H7 (cell line): ENCODE results near the gene SULT2A1. TPM values are rescaled to one million over a fixed set of nuclear protein-coding genes. Genes with fewer than 3 reads are reported as not detected.
"Not testable (repeated sequence)": the region's sequence is repeated elsewhere in the genome, so short reads cannot be mapped to it uniquely, and the experiment has no call there.

Experiments
- DNase-seq: peaks from one replicate; pipeline ENCODE4 v3.0.0; 2012
- H3K27me3 ChIP-seq: 2 replicates; pipeline ENCODE4 v1.6.0; 2011; ENCODE audit warnings: mild to moderate bottlenecking, low read length; ENCODE audit not compliant: control insufficient read depth, insufficient read depth
- H3K36me3 ChIP-seq: replicated peaks from 2 replicates; pipeline ENCODE4 v1.5.1; 2011; ENCODE audit warnings: low read length; ENCODE audit not compliant: control insufficient read depth, insufficient read depth
- H3K4me3 ChIP-seq: 2 replicates; pipeline ENCODE4 v1.5.1; 2011; ENCODE audit warnings: low read depth, mild to moderate bottlenecking, control low read depth, low read length, moderate library complexity; ENCODE audit not compliant: insufficient read depth
- total RNA-seq: library from RNA; depleted of rRNA; stranded (reverse); fragments of >200 nt; shearing (Covaris generic); gene quantifications from 2 replicates; pipeline ENCODE4 v1.2.3, GENCODE V29; 2014

The SULT2A1 gene
- total RNA-seq, 1 experiment from 2014 or later: not detected

DNA sequence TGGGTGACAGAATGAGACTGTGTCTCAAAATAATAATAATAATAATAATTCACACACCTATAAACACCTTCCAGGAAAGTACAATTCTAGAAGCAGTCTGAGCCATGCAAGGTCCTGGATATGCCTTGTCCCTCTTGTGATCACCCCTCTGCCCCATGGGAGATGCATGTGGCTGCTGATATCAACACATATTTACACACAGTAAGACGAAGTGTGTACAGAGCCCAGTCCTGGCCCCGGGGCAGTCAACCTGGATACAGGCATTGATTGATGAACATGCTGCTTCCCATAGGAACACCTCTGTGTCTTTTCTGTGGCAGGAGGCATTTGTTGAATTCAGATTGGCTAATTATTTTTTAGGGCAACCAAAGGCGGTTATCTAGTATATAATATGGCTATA lies 3.2 kb downstream of the SULT2A1 start:
- H3K36me3 ChIP-seq: no peaks in the 10 kb centered on the region
- H3K27me3 ChIP-seq: no peaks in the 10 kb centered on the region
- H3K4me3 ChIP-seq: no peak overlapping the region
- DNase-seq: no peak

DNA sequence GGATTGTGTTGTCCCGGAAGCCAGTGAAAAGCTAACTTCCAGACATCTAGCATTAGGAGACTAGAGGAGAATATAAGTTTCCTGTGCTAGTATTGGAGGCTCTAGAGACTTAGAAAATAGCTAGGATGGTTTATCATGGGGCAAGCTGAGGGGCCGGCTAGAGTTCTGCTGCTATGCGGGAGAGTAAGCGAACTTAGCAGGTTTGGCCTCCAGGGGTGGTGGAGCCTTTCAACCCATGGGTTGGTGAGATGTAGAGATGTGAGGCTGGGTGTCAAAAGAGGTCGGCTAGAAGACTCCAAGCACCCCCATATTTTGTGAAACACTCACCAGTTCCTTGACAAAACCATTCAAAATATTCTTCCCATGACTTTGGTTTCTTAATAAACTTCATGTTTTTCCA lies 4.4 kb downstream of the SULT2A1 start:
- Histone ChIP-seq H3K27me3 (no peaks in the 10 kb centered on the region), H3K36me3 (no peaks in the 10 kb centered on the region), H3K4me3 (no peak overlapping the region)
- peak; percentile 42 for DNase-seq

DNA sequence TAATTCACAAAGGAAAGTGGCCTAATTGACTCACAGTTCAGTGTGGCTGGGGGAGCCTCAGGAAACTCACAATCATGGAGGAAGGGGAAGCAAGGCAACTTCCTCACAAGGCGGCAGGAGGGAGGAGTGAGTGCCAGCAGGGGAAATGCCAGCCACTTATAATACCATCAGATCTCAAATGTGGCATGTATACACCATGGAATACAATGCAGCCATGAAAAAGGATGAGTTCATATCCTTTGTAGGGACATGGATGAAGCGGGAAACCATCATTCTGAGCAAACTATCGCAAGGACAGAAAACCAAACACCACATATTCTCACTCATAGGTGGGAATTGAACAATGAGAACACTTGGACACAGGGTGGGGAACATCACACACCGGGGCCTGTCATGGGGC lies 6.7 kb downstream of the SULT2A1 start:
- H3K36me3 ChIP-seq, DNase-seq, H3K4me3 ChIP-seq, H3K27me3 ChIP-seq: not testable (repeated sequence)

DNA sequence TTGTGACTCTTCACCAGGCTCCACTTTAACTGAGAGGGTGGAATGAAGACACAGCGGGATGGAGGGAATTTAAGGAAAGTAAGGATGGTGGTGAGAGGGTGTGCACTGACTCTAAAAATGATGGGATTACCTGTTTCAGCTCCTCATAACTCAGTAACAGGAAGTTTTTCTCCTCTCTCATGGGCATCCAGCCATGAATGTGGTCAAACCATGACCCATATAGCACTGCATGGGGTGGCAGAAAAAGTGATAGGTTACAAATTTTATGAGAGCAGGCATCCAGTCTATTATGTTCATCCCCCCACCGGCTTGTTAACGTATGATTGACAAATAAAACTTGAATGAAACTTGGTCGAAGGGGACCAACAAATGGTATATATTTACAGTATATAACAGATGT lies 7.2 kb downstream of the SULT2A1 start:
- no peaks in the 10 kb centered on the region for H3K36me3 ChIP-seq
- no peaks in the 10 kb centered on the region for H3K27me3 ChIP-seq
- no peak for DNase-seq
- H3K4me3 ChIP-seq: no peak overlapping the region

DNA sequence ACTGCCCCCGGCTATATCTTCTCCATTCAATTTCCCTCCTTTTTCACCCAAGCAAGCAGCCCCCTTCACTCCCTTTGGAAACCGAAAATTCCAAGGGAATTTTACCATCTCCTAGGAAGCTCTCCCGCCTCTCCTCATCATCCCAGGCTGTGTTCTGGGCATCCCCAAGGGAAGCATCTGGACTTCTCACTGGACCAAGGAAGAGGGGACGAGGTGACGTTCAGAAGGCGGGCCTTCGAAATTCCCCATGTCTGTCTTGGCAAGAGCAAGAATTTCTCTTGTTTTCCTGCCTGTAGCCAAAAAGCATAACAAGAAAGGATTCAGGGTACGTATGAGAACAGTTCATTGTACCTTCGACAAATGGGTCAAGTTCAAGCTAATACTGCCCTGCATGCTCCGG lies 20.9 kb downstream of the SULT2A1 start:
- no peaks in the 10 kb centered on the region for H3K27me3 ChIP-seq
- H3K4me3 ChIP-seq: no peak overlapping the region

DNA sequence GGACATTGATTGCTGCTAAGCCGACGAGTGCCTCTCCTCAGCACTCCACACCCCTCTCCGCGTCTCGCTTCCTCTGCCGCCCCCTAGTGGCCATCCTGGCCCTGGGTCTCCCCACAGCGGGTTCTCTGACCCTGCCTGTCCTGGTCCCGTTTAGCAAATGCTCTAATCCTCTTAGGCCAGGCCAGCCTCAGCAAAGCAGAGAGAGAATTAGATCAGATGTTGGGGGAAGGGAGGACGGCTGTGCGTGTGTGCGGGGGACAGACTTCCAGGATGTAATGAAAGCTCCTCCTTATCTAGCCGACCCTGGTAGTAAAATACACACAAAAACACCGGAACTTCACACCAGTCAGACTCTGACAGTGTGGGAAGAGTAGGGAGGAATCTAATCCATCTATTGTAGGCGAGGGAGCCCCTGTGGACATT lies 22.6 kb downstream of the SULT2A1 start:
- DNase-seq: peak; percentile 96
- Histone ChIP-seq H3K27me3 (no peaks in the 10 kb centered on the region), H3K36me3 (no peaks in the 10 kb centered on the region), H3K4me3 (no peak overlapping the region)

More for the DNA sequence above, 20.9 kb downstream of the SULT2A1 start:
- H3K36me3 ChIP-seq: no peaks in the 10 kb centered on the region
- DNase-seq: no peak

DNA sequence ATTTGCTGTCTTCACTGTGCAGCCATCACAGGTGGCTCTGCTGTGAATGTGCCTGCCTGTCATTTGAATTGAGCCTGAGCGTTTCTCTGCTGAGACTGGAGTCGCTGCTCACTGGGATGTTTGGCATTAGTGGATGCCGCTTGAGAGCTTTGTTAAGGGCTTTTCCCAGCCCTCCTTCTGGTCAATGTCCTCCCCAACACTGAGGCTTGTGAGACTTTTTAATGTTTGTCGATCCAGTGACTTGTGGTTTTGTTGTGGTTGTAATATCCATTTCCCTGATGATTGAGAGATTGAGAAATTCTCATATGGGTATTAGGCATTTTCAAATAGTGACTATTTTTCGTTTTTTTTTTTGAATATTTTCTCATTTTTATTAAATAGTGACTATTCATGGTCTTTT lies 24.5 kb downstream of the SULT2A1 start:
- Histone ChIP-seq H3K36me3 (no peaks in the 10 kb centered on the region), H3K27me3 (no peaks in the 10 kb centered on the region), H3K4me3 (no peak overlapping the region)
- no peak for DNase-seq

DNA sequence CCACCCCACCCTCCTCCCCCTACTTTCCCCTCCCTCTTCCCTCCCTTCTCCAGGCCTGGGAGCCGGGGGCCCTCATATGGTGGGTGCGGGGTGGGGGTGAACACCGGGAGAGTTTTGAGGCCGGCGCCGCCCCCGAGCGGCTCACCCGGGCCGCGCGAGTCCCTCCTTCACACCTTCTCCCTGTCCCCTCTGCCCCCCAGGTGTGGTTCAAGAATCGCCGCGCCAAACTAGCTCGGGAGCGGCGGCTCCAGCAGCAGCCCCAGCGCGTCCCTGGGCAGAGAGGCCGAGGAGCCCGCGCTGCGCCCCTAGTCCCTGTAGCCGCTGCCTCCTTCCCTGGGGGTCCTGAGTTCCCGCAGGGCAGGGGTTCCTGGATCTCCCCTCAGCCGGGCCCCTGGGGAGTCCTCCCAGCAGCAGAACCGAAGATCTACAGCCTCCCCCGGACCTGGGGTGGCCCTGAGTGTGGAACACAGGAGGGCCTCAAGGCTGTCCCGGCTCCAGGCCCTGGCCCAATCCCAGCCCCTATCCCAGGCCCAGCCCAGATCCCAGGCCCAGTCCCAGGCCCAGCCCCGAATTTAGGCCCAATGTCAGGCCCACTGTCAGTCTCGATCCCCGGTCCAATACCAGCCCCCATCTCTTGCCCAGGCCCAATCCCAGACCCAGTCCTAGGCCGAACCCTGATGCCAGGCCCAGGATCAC lies 25.4 kb downstream of the SULT2A1 start:
- Histone ChIP-seq H3K36me3 (no peaks in the 10 kb centered on the region), H3K27me3 (no peaks in the 10 kb centered on the region), H3K4me3 (no peak overlapping the region)
- DNase-seq: peak; percentile 56

DNA sequence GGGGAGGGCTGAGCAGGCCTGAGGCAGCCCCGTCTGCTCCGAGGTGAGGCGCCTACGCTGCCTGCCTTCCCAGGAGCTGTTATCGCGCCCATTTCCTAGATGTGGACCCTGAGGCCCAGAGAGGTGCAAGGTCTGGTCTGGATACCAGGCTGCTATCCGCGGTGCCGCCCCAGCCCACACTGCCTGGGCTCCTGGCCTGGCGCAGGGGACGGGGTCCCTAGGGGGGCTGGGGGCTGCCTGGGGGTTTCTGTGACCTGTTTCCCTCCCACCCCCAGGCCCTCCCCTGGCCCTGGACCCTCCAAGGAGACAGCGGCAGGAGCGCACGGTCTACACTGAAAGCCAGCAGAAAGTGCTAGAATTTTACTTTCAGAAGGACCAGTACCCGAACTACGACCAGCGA lies 26.3 kb downstream of the SULT2A1 start:
- not testable (repeated sequence) for H3K36me3 ChIP-seq, DNase-seq, H3K27me3 ChIP-seq, H3K4me3 ChIP-seq

DNA sequence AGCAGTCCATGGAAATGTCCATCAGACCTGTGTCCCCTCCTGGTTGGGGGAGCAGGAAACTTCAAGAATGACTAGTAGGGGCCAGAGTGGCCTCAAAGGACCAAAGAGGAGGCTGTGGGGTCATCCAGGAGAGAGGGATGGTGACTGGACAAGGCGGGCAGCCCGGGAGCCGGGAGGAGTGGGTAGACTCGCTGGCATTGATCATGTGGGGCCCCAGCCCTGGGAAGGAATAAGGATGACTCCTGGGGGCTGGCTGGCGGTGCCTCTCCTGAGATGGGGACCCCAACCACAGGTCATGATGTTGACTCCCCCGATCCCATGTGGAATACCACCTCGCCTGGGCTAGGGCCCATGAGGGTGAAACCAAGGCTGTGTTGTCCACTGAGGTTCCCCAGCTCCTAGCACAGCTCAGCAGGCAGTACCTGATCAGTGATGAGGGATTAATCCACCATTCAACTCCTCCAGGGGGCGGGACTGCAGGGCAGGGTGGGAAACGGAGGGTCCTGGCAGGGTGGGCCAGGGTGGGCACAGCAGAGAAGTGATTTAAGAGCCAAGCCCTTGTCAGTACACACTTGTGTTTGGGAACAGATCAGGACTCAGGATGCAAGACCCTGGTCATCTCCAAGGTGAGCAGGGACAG lies 27.3 kb downstream of the SULT2A1 start, which contains the start of gene TPRX2:
Gene TPRX2 (plus strand): TSS at position 590 of the 640 bp plus-strand sequence. CDS start 12 bp downstream, at position 602.
- not testable (repeated sequence) for DNase-seq, H3K27me3 ChIP-seq, H3K36me3 ChIP-seq, H3K4me3 ChIP-seq

DNA sequence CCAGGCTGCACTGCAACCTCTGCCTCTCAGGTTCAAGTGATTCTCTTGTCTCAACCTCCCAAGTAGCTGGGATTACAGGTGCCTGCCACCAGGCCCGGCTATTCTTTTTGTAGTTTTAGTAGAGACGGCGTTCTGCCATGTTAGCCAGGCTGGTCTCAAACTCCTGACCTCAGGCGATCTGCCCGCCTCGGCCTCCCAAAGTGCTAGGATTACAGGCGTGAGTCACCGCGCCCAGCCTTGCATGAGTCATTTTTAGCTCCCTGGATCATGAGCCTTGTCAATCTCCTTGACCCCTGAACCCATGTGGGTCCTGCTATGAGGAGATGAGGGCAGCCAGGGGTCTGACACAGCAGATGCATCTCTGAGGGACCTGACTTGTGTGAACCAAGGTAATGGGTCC lies 27.9 kb downstream of the SULT2A1 start:
- H3K36me3 ChIP-seq, H3K4me3 ChIP-seq, DNase-seq, H3K27me3 ChIP-seq: not testable (repeated sequence)

DNA sequence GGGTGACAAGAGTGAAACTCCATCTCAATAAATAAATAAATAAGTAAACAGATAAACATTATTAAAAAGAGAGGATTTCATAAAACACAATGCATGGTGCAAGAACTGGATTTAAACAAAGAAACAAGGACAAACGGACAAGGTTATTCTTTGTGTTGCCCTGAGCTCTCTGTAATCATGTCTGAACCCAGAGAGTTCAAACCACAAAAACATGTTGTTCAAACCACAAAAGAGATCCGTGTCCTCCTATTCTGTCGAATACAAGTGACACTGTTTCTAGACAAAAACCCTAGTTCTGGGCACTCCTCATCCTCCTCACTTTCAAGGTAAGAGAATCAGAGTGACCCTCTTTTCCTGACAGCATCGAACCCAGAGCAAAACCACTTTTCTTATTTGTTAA lies 31.7 kb downstream of the SULT2A1 start:
- no peak for DNase-seq
- Histone ChIP-seq H3K27me3 (no peaks in the 10 kb centered on the region), H3K36me3 (no peaks in the 10 kb centered on the region), H3K4me3 (no peak overlapping the region)

DNA sequence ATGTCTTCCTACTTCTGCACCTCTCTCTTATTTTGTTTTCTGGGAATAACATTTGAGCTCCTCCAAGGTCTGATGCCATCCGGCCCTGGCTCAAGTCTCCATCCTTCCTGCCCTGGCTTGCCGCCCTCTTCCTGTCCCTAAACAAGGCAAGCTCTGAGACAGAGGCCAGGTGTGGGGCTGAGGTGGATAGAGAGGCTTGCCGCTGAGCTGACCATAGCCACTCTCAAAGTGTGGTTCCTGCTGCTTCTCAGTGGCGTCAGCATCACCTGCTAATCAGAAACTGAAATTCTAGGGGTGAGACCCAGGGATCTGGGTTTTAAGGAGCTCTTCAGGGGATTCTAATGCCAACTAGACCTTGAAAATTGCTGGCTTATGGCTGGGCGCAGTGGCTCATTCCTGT lies 33.1 kb downstream of the SULT2A1 start:
- H3K27me3 ChIP-seq: no peaks in the 10 kb centered on the region
- DNase-seq: no peak

DNA sequence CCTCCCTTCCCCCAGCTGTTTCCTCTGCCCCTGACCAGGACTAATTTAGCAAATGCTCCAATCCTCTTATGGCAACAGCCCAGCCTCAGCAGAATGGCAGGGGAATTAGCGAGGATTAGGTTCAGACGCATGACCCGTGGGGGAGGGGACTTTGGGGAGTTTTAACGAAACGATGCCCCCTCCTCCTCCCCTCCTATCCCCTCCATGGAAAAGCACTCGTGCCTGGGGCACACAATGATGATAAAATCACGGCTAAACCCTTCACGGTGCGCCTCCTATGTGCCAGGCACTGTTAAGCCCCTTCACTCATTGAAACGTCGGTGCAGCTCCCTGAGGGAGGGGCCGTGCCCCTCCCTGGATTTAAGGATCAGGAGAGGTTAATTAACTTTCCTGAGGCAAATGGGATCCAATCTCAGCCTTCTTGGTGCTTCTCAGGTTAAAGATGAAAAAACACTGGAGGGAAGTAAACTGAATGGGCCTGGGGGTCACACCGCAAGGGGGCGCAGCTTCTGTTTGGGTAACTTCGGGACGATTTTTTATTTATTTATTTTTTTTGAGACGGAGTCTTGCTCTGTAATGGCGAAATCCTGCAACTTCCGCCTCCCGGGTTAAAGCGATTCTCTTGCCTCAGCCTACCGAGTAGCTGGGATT lies 37.2 kb downstream of the SULT2A1 start:
- DNase-seq: peak; percentile 55
- peak overlapping the region; percentile 39 for H3K4me3 ChIP-seq
- H3K36me3 ChIP-seq: no peaks in the 10 kb centered on the region
- H3K27me3 ChIP-seq: no peaks in the 10 kb centered on the region

More for the DNA sequence above, 33.1 kb downstream of the SULT2A1 start:
- Histone ChIP-seq H3K36me3 (no peaks in the 10 kb centered on the region), H3K4me3 (no peak overlapping the region)

DNA sequence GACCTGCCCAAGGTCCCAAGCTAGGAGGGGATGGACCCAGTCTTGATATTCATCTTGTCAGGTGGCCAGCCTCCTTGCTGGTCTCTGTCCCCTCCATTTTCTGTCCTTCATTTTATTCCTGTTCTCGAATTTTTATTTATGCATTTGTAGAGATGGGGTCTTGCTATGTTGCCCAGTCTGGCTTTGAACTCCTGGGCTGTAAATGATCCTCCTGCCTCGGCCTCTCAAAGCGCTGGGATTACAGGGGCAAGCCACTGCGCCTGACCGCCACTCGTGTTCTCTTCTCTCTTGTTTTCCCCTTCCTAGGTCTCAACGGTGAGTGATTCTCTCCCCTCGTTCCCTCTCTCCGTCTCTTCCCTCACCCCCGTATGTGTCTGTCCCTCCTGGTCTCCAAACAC lies 37.7 kb downstream of the SULT2A1 start:
- Histone ChIP-seq H3K4me3 (peak overlapping the region; percentile 39), H3K36me3 (no peaks in the 10 kb centered on the region), H3K27me3 (no peaks in the 10 kb centered on the region)
- no peak for DNase-seq
